H4 (cell line): ENCODE measurements around the gene SYT15B. TPM values are rescaled to one million over a fixed set of nuclear protein-coding genes. Genes with fewer than 3 reads are reported as not detected.
A peak's percentile ranks its signal among the peaks of the same experiment; 100 is the strongest.
"Not testable (repeated sequence)": the region's sequence is repeated elsewhere in the genome, so short reads cannot be mapped to it uniquely, and the experiment has no call there.

Source experiments
- DNase-seq: peaks from one replicate; pipeline ENCODE4 v3.0.0-alpha.2; 2015; ENCODE audit warnings: low spot score
- total RNA-seq: library from RNA; depleted of rRNA; stranded (reverse); fragments of >200 nt; shearing (Covaris generic); gene quantifications from 2 replicates; pipeline ENCODE4 v1.2.3, GENCODE V29; 2014; rRNA removed

Gene SYT15B
- total RNA-seq, result 2.2 and 2.7 TPM in 2 replicates

DNA sequence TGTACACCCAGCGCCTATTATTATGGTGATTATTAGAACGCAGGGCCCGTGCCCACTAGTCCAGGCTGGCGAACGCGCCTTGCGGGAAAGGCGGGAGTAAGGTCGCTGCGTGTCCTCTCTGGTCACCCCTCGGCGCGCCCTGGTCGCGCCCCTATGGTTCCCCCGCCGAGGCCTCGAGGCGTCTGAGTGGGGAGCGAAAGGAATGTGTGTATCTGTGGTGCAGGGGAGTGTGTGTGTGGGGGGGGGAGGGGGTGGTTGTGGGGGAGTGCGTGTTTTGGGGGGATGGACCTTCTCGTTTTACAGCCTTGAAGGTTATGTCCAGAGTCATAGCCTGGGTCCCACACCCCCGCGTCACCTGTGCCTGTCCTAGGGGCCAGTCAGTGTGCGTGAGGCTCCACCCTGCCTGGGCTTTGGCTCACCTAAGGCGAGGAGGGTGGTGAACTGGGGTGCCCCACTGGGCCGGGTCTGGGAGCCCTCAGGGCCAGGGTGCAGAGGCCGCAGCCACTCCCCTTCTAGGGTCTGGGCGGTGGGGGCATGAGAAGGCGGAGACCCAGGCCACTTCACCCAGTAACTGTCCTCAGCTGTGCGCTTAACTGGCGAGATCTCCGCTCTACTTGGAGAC lies at the start of gene SYT15B:
TSS of gene SYT15B (minus strand) at position 39 of the 622 bp plus-strand sequence. CDS start 952 bp downstream, outside the sequence.
- not testable (repeated sequence) for DNase-seq

DNA sequence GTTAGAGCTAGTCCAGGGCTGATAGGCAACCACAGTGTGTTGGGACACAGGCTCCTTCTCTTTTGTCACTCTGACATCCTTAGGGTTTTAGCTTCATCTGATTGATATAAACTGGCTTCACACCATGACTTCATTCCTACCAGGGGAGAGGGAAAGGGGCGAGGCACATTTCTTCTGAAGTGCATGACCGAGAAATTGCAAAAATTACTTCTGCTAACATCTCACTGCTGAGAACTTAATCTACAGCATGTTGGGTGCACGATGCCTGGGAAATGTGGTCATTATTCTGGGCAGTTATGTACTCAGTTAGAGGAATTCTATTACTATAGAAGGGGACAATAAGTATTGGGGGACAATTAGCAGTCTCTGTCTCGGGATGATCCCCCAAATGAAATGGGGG lies 16.2 kb upstream of the SYT15B start:
- not testable (repeated sequence) for DNase-seq

DNA sequence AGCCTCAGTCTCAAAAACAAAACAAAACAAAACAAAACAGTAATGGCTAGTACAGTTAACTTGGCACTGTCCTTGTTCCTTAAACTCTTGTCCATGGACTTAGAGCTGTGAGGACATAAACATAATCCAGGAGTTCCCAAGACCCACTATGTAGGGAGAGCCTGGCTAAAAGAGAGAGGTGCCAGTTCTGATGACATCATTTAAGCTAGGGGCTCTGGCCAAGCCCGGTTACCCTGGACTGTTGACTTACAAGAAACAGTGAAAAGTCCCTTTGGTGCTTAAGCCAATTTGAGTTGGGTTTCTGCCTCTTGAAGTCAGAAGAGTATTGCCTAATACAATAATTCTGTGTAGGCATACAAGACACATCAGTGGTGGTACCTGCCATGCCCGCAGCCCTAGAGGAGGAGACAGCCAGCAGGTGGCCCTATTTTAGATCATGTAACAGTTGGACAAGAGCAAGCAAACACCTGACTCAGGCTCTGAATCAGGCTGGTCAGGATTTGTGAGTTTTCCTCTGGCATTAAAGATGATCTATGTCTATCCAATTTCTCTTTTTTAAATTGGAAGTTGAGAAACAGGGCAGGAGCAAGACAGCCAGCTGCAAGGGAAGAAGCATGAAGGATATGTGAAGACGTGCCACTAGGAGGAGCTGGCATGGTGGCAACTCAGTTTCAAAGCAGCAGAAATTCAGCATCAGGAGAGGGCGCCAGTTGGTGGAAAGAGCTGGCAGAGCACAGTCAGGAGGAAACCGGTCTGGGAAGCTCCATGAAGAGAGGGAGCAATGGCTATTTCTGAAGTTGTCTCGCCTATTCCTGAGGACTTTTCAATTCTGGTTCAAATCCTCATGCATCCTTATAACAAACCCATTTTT lies 12.2 kb upstream of the SYT15B start:
- DNase-seq, result peak; percentile 65

DNA sequence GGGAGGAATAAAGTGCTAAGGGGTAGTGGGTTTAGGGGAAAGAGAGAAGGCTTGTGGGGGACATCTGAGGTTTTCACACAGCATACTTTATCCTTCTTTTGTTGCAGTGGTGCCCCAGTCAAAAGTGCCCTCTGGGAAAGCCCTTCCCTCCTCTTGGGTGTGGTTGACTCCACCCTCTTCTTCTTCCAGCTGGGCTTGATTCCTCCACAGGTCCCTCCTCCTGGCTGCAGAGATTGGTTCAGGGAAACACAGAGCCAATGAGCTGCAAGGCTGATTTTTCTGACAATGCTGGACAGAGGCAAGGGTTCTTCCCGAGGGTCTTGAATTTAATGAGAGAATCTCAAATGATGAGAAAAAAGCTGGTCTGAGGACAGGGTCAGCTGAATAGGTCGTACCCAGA lies 7.4 kb upstream of the SYT15B start:
- not testable (repeated sequence) for DNase-seq

DNA sequence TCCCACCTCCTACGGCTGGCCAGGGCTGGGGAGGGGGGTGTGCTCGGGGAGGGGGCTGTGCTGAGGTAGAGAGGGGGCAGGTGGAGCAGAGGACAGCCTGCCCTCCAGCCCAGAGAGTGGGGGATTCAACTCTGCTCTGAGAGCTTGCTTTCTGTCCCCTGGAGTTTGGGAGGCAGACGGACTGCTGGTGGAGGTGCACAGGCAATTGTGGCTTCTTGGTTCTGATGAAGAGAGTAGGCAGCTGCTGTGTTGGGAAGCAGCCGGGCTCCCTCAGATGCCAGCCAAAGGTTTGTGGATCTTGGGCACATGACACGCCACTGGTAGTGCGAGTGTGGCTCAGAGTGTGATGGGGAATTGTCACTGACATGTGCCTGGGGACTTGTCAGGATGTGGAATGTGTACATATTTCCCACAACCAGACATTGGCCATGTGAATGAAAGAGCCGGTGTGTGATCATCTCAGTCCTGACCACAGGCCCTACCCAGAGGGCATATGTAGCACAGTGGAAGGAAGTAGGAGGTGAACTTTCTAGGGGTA lies 5.3 kb upstream of the SYT15B start:
- not testable (repeated sequence) for DNase-seq

DNA sequence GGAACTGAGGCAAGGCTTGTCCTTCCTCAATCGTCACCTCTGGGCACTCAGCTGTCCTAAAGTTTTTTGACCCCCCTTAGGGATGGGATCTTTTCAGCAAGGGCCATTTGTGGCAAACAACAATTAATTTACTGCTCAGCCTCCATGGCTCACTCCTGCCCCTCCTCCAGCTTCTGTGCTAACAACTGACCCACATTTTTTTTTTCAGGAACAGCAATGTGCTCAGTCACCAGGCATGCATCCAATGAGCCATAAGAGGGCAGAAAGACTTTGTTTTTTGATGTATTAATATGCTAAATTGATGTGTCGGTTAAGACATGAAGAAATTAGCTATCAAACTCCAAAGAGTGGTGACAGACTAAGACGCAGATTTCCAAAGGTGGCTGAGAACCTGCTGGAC lies 4.7 kb upstream of the SYT15B start:
- DNase-seq, result not testable (repeated sequence)

DNA sequence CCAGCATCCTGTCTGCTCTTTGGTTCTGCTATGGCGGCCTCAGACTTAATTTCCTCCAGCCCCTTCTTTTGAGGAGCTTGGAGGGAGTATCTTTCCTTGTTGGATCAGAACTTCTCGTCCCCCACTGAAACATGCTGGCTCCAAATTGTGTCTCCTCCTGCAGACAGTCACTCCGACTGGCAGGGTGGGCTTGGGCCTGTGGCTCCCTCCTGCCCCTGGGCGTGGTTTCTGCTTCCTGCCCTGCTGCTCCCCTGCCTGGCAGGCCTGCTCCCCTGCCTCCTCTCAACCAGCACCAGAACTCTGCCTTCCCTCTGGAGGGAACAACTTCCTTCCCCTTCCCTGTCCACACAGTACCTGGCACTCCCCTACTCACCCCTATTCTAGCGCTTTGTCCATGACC lies 3.8 kb upstream of the SYT15B start:
- DNase-seq, result not testable (repeated sequence)

DNA sequence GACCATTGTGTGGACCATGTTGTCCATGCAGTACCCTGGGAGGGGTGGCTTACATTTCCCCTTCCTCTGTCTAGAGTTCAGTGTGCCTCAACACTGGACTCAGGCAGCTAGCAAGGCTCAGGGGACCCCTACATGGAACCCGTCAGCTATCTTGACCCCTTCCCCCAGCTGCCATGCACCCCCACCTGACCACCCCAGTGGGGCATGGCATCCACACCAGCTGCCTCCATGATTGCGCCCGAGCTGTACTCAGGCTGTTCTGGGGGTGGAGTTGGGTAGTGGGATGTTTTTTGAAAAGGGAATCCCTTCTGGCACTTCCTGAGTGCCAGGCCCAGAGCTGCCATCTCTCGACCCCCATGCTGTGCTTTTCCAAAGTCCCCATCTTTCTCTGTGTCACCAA lies 1.8 kb upstream of the SYT15B start:
- not testable (repeated sequence) for DNase-seq

DNA sequence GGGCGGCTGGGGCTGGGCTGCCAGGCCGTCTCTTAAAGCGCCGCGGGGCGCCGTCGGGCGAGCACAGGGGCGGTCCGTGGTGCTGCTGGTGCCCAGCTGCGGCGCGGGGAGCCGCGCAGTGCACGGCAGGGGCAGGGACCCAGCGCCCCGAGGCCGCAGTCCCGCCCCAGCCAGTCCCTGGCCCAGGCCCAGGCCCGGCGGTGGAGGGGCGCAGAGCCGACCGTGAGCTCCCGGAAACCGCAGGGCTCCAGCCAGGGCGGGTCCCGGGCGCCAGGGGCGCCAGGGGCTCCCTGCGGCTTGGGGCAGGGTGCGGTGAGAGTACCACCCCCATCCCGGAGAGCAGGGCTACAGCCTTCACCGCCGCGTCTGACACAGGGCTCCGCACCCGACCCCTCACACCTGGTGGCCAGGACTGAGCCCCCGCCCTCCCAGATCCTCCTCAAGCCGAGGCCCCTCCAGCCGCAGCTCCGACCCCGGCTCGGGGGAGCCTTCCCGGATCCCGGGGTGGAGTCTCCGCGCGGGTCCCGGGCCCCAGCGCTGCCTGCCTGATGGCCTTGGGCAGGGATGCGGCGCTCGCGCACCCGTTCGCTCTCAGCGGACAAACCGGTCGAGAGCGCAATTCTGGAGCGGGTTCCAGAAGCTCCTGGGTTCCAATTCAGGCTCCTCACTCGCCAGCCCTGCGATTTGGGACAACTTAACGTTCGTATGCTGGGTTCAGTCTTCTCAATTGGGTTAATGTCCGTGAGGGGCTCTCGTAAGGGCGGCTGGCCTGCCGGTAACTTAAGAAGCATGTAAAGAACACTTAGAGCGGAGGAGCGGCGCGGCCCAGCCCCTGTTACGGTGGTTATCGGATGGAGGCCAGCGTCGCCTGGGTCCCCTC lies 478 bp downstream of the SYT15B start:
- DNase-seq, result not testable (repeated sequence)

DNA sequence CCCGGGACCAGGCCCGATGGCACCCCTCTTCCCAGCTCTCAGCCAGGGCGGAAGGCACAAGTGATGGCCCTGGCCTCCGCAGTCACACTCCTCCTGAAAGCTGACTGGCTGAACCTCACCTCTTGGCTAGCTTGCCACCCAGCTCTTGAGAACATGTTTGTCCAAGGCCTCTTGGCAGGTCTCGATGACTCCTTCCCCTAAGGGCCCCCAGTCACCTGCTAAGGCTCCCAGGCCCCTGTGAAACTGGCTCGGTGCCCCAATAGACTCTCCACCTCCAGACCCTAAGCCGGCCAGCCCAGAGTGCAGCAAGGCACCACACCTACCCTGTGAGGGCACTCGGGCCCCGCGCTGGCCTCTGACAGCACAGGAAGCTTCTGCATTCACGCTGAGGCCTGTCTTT lies 4.5 kb downstream of the SYT15B start:
- DNase-seq, result not testable (repeated sequence)

DNA sequence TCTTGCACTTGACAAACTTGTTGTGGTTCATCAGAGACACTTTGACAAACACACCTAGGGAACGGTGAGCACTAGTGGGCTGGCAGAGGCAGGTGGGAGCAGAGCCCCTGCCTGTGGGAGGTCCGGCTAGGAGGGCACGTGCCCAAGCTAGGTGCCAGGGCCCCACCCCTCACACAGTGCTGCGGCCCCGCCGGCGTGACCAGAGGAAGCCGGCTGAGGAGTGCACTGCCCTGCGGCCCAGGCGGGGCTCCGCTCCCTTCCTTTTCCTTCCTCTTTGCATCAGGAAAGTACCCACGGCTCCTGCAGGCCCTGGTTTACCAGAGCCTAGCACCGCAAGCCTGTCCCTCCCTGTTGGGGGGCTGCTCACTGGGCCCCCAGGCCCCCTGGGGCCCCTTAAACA lies 7.2 kb downstream of the SYT15B start:
- not testable (repeated sequence) for DNase-seq

DNA sequence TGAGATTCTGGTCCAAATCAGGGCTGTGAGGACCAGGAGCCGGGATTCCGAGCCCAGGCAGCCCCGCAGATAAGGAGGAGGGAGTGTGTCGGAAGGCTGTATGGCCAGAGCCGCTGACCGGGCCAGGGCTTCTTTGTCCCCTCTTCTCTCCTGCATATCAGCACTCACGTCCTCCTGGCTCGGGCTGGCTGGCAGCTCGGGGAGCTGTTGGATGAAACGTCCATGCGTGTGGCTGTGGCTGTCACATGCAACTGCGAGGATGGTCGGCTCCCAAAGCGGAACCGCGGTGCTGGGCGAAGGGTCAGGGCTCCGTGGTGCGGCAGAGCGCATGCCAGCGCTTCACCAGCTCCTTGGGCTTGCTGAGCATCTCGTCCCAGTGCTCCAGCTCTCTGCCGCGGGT lies 9.5 kb downstream of the SYT15B start:
- DNase-seq, result not testable (repeated sequence)

DNA sequence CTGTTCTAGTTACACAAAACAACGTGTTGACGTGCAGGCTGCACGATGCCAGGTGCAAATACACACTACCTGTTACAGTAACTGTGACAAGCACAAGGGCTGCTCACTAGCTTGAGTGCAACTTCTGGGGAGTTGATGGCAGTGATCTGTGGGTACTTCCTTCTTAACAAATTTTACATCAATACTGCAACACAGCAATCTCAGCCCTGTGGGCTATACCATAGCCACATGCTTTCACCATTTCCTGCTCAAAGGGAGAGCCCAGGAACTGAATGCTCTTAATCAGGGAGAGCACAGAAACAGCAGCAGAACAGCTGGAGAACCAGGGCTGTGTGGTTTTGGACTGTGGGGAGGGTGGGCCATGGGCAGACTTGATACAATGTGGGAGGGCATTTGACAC lies 10.2 kb downstream of the SYT15B start:
- not testable (repeated sequence) for DNase-seq

DNA sequence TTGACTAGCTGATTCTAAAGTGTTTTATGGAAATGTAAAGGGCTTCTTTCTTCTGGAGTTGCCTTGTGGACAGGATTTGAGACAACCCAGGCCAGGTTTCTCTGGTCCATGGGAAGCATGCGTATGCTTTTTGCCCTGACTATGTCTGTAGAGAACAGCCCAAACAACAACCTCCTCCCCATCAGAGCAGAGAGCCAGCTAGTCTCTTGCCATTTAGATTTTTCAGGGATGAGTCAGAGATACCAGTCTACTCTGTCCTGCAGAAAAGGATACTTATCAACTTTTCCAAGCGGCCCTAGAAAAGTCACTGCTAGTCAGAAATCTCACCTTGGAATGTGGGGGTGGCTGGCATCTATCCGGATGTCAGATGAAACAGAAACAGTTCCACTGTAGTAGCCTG lies 11.6 kb downstream of the SYT15B start:
- DNase-seq, result not testable (repeated sequence)

DNA sequence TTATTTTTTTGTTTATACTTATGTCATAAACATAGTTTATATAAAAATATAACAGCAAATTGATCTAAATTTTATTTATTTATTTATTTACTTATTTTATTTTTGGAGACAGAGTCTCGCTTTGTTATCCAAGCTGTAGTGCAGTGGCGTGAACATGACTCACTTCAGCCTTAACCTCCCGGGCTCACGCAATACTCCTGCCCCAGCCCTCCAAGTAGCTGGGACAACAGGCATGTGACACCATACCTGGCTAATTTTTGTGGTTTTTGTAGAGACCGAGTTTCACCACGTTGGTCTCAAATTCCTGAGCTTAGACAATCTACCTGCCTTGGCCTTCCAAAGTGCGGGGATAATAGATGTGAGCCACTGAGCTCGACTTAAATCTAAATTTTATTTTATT lies 13.0 kb downstream of the SYT15B start:
- not testable (repeated sequence) for DNase-seq

DNA sequence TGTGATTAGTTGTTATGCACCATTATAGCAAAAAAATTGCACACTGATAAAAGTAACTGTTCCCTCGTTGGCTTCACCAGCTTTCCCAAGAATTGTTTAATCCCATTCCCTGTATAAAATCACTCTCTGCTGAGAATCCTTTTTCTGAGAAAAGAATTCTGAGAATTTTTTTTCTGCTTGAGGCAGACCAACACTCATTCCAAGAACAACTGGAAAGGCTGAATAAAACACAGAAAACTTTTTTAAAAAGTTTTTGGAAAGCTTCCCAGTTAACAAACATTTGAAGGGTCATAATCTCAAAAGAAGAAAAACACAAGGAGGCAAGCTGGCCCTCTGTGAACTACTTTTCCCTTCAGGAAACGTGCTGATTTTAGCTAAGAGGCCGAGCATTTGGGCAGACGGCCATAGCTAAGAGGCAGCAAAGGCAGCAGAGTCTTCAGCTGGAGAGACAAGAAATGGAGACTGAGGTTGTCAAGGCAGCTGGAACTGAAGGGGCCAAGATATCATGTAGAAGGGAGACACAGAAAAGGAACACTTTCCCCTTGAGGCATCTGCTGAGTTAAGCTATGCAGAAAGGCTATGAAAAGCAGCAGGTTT lies 16.5 kb downstream of the SYT15B start:
- not testable (repeated sequence) for DNase-seq

DNA sequence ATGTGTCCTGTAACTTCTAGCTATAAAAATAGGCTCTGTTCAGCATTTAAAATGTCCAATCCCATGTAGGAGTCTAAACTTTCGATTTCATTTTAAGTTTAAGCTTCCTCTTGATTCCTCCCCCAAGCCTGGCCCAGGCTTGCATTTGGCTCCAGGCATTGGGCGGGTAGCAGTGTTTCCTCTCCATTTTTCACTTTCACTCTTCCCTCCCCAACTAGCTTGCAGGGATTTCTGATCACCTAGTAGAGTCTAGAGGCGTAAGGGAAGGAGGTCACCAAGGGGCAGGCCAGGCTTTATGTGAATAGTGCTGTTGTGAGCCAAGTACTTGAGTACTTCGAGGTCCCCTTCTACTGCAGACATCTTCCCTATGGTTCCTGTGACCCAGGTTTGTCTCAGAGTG lies 18.5 kb downstream of the SYT15B start:
- not testable (repeated sequence) for DNase-seq

DNA sequence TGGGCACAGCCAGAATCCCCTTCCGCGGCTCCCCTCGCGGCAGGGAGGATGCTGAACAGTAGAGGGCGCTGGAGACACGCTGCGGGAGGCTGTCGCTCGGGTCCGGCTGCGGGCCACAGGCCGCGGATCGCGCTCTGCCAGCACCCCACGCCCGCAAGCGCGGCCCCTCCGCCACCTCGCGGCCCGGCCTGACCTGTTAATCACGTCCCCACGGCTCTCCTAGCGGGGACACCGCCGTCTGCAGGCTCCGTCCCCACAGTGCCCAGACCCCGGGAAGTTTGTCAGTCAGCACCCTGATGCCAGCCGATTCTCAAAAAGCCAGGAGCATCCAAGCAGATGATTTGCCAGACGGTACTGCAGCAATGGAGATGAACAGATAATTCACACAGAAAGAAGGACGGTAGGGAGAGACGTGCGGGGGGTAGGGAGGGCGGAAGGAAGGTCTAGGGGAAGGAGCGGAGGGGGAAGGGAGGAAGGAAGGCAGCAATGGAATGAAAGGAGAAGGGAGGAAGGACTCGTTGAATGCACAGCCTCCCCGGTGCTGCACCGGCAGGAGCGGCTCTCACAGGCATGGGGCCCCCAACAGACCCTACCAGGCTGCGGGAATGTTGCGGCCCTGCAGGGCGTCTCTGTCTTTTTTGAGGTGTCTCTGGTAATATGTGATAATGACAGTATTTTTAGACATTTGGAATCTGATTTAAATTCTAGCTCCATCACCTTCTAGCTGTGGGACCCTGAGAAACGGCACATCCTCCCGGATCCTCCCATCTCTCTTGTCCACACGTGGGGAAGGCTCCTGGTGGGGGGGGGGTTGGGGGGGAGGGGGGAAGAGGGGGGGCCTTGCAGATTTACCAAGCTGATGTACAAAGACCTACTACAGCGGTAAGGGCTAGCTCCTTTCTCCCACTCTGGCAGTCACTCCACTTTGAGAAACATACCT lies 19.5 kb downstream of the SYT15B start:
- DNase-seq, result peak; percentile 2

DNA sequence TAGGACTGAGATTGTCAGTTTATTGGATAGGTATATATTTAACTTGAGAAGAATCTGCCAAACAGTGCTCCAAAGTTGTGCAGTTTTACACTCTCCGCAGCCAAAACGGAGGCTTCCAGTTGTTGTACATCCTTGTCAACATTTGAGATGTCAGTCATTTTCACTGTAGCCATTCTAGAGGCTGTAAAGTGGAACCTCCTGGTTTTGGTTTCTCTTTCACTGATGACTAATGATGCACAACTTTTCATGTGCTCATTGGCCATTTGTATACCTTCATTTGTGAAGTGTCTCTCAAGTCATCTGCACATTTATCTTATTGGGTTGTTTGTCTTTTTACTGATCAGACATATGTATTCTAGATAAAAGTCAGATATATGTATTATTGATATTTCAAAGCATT lies 22.5 kb downstream of the SYT15B start:
- DNase-seq, result not testable (repeated sequence)

DNA sequence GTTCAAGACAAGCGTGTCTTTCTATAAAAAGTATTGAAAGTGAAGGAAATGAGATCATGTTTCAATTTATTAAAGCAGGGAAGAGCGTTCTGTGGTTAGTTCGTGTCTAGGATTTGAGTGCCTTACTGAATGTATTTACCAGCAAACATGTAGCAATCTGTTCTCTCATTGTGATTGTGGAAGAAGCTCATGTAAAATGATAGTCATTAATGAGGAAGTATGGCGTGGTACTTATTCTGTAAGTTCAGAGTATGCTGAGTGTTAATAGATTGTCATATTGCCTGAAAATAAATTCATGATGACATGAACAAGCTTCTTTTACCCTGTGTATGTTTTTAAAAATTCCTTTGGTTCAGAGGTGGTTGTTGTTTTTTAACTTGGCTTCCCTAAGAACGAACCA lies 32.5 kb downstream of the SYT15B start:
- DNase-seq, result not testable (repeated sequence)
